HTERT RPE-1 (cell line): ENCODE data around the gene GSTO1.

Experiments
- in situ Hi-C: fragments of 300-500 bp; cut with MboI; formaldehyde crosslinking; loops from 4 replicates; pipeline ENCODE4 v1.14.3; 2020; ENCODE audit warnings: low sequenced_read_pairs

GSTO1 gene

GRCh38 chr10:104301907-104302690, 47.4 kb downstream of the GSTO1 start:
- in situ Hi-C loops = no loop called here

- in situ Hi-C loops = no loop called here
Observed at GRCh38 chr10:104303594-104304355, 49.1 kb downstream of the GSTO1 start.

DNA sequence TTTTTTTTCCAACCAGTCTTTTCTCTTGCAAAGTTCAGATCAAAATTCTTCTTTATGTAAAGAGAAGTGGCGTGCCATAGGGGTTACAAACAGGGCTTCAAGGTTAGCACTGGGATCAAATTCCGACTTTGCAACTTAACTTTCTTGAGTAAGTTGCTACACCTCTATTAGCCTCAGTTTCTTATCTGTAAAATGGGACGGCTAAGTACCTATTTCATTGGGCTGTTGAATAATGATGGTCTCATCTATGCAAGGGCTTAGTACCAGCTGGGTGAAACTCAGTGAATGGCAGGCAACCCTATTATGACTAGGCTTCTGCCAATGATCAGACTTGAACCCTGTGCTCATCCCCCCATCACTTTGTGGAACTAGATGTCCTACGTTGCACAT, 49.7 kb downstream of the GSTO1 start:
- in situ Hi-C loops = no loop called here

DNA sequence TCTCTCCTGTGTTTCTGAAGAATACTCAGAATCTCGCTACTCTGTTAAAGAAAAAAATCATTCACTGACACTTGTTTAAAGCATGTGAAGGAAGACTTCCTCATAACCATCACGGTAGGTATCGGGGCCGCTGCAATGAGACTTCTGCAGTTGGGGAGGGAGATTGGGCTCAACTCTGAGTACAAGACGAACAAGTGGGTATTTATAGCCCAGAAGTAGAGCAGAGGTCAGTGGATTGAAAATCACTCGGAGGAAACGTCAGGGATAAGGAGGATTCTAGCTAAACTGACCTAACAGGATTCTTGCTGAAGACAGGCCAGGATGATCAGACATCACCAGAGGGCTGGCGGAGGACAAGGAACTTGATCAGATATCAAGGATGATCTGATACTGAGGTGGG, 50.2 kb downstream of the GSTO1 start:
- in situ Hi-C loops = no loop called here

DNA sequence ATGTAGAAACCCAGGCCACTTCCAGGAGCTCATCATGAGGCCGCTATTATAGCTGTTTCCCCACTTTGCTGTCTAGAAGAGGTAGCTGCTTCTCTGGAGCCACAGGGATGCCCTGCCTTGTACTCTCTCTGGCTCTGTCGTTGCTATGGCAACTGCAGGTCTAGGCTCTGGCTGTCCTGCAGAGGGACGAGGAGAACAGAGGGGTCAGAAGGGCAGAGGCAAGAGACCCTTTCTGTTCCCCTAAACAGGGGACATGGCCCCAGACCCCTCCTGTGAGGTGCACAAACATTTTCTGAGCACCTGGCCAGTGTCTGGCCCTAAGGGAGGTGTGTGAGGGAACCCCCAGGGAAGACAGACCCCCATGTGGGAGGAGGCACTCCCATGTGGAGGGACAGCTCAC, 52.2 kb downstream of the GSTO1 start:
- in situ Hi-C loops = no loop called here

- in situ Hi-C loops = no loop called here
Observed at GRCh38 chr10:104307576-104308438, 53.1 kb downstream of the GSTO1 start.

DNA sequence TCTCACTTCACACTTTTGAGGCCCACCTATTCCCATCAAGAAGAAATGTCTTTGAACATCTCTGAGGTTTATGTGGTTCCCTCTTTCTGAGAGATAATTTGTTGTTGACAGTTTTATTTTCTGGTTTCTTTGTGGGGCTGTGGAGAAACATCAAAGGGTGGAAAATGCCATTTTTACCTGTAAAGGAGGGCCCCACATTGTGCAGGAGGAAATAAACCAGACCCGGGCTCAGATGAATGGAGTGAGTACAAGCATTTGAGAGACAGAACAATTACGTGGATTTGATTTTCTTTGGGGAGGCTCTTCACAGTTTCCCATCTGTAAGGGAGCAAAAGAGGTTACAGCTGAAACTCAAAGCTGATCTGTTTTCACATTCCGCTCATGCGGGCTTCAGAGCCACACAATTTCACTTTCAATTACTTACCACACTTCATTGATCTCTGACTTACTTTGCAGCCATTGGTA, 53.8 kb downstream of the GSTO1 start:
- in situ Hi-C loops = no loop called here

- in situ Hi-C loops = no loop called here
Observed at GRCh38 chr10:104309980-104310978, 55.6 kb downstream of the GSTO1 start.

DNA sequence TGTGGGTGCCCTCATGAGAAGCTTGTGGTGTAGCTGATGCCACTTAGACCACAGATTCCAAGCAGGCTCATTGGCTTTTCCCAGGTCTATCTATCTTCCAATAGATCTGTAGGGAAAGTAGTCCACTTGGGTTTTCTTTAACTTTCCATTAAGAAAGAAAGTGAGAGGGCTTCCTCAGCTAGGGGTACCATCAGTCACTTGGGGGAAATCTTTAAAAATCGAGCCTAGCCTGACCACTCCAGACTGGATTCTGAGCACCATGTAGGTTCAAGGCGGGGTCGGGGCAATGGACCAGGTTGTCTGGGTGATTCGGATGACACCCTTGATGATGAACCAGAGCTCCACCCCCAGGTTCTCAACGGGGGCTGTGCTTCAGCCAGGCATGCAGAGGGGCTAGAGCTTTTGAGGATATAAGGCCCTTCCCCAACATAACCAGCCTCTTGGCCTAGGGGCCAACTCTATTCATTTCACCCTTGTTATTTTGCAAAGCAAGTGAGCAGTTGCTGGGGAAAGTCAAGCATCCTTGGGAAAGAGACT, 56.6 kb downstream of the GSTO1 start:
- in situ Hi-C loops = no loop called here

DNA sequence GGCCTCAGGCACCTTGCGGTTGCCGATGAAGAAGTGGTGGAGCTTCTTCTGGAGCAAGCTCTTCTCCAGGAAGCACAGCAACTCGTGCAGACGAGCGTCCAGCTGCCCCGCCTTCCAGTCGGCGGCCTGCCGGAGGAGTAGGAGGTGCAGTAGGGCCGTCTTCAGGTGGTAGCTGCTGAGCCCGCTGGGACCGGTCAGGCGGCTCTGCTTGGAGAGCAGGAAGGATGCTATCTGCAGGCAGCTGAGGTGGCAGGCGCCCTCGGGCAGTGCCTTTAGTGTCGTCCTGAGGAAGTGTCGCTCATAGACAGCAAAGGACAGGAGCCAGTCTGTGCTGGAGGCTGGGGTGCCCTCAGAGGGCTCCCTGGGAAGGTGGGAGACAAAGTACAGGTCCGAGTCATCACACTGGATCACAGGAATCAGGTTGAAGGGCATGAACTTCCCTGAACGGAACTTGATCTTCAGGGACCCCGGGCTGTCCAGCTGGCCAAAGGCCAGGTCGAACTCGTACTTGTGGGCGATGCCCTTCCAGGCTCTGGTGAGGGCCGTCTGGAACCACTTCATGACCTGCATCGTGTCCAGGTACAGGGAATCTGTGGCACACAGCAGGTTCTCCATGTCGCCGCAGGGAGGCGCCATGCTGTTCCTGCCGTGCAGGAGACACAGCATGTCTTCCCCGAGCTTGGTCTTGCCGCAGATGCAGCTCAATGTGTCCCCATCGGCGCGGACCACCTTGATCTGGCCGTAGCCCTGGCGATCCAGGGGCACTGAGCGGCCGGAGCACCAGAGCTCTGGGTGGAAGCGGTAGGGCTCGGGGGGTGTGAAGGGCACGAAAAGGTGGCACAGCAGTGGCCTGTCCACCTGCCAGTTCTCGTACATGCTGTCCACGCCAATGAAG, 60.1 kb downstream of the GSTO1 start:
- in situ Hi-C loops = no loop called here

- in situ Hi-C loops = no loop called here
Observed at GRCh38 chr10:104315486-104315921, 60.8 kb downstream of the GSTO1 start.

- in situ Hi-C loops = no loop called here
Observed at GRCh38 chr10:104316321-104317099, 61.8 kb downstream of the GSTO1 start.
